ACC112 (cell line): ENCODE data around the gene EIF4E1B.

Experiments used
- H2AFZ ChIP-seq: fragments of 200-600 bp; sonication (generic); one replicate; pipeline ENCODE4 v1.6.0; 2017; ENCODE audit warnings: antibody characterized with exemption, low read length; ENCODE audit not compliant: unreplicated experiment
- H3K27ac ChIP-seq: fragments of 200-600 bp; sonication (generic); 2 replicates; pipeline ENCODE4 v1.5.1; 2014; ENCODE audit warnings: low read depth, mild to moderate bottlenecking, antibody characterized with exemption, low read length, moderate library complexity
- H3K27me3 ChIP-seq: fragments of 200-600 bp; sonication (generic); 2 replicates; pipeline ENCODE4 v1.6.1; 2014; ENCODE audit warnings: mild to moderate bottlenecking, antibody characterized with exemption, low read length, moderate library complexity, mixed read lengths; ENCODE audit not compliant: insufficient read depth
- H3K36me3 ChIP-seq: fragments of 200-600 bp; sonication (generic); 2 replicates; pipeline ENCODE4 v1.6.1; 2016; ENCODE audit warnings: mild to moderate bottlenecking, antibody characterized with exemption, low read length, moderate library complexity, mixed read lengths; ENCODE audit not compliant: insufficient read depth
- H3K4me1 ChIP-seq: fragments of 200-600 bp; sonication (generic); one replicate; pipeline ENCODE4 v1.6.1; 2016; ENCODE audit warnings: low read length, mixed read lengths; ENCODE audit not compliant: insufficient read depth, unreplicated experiment, control insufficient read depth
- H3K4me3 ChIP-seq: fragments of 200-600 bp; sonication (generic); 2 replicates; pipeline ENCODE4 v1.5.1; 2014; ENCODE audit warnings: mild to moderate bottlenecking, low read depth, low read length
- H3K79me2 ChIP-seq: fragments of 200-600 bp; sonication (generic); one replicate; pipeline ENCODE4 v1.6.0; 2016; ENCODE audit warnings: low read length; ENCODE audit not compliant: control insufficient read depth, unreplicated experiment, insufficient read depth

The EIF4E1B gene

GRCh38 chr5:176647843-176648473 is 17.5 kb downstream of the EIF4E1B start:
- H2AFZ ChIP-seq = peak overlapping the region; percentile 47
- H3K36me3 ChIP-seq = no peaks in the 10 kb centered on the region
- no peaks in the 10 kb centered on the region for H3K27me3 ChIP-seq
- no peak overlapping the region for H3K27ac ChIP-seq
- peaks cover 13% of the 10 kb centered on the region for H3K4me1 ChIP-seq
- H3K79me2 ChIP-seq = peaks cover 14% of the 10 kb centered on the region
- peak overlapping the region; percentile 82 for H3K4me3 ChIP-seq

GRCh38 chr5:176648474-176649194 is 18.2 kb downstream of the EIF4E1B start:
- no peaks in the 10 kb centered on the region for H3K36me3 ChIP-seq
- H2AFZ ChIP-seq = peak overlapping the region; percentile 47
- no peaks in the 10 kb centered on the region for H3K27me3 ChIP-seq
- H3K27ac ChIP-seq = no peak overlapping the region
- H3K4me1 ChIP-seq = peaks cover 20% of the 10 kb centered on the region
- peaks cover 14% of the 10 kb centered on the region for H3K79me2 ChIP-seq
- H3K4me3 ChIP-seq = peak overlapping the region; percentile 82

- no peaks in the 10 kb centered on the region for H3K27me3 ChIP-seq
- no peak overlapping the region for H3K27ac ChIP-seq
- H3K4me1 ChIP-seq = peaks cover 22% of the 10 kb centered on the region
- H2AFZ ChIP-seq = no peak overlapping the region
- no peak overlapping the region for H3K4me3 ChIP-seq
- no peaks in the 10 kb centered on the region for H3K36me3 ChIP-seq
- H3K79me2 ChIP-seq = peaks cover 14% of the 10 kb centered on the region
These were observed 19.9 kb downstream of the EIF4E1B start for GRCh38 chr5:176650354-176650884.

GRCh38 chr5:176651472-176651980 is 21.1 kb downstream of the EIF4E1B start:
- no peak overlapping the region for H2AFZ ChIP-seq
- H3K79me2 ChIP-seq = peaks cover 14% of the 10 kb centered on the region
- H3K4me1 ChIP-seq = peaks cover 22% of the 10 kb centered on the region
- H3K27me3 ChIP-seq = no peaks in the 10 kb centered on the region
- H3K27ac ChIP-seq = no peak overlapping the region
- H3K4me3 ChIP-seq = no peak overlapping the region
- no peaks in the 10 kb centered on the region for H3K36me3 ChIP-seq

GRCh38 chr5:176652136-176652535 is 21.7 kb downstream of the EIF4E1B start:
- Histone ChIP-seq H2AFZ (no peak overlapping the region), H3K27ac (no peak overlapping the region), H3K4me1 (peaks cover 19% of the 10 kb centered on the region), H3K27me3 (no peaks in the 10 kb centered on the region), H3K36me3 (no peaks in the 10 kb centered on the region), H3K79me2 (peaks cover 14% of the 10 kb centered on the region), H3K4me3 (no peak overlapping the region)

GRCh38 chr5:176653401-176654385 is 23.2 kb downstream of the EIF4E1B start:
- Histone ChIP-seq H3K27ac (no peak overlapping the region), H2AFZ (no peak overlapping the region), H3K36me3 (no peaks in the 10 kb centered on the region), H3K27me3 (no peaks in the 10 kb centered on the region), H3K79me2 (peaks cover 3% of the 10 kb centered on the region), H3K4me3 (no peak overlapping the region), H3K4me1 (peaks cover 19% of the 10 kb centered on the region)

- H3K4me3 ChIP-seq = no peak overlapping the region
- no peaks in the 10 kb centered on the region for H3K79me2 ChIP-seq
- no peaks in the 10 kb centered on the region for H3K36me3 ChIP-seq
These were observed 24.4 kb downstream of the EIF4E1B start for GRCh38 chr5:176654856-176655255.

GRCh38 chr5:176656467-176656990 is 26.1 kb downstream of the EIF4E1B start:
- H3K27ac ChIP-seq = no peak overlapping the region
- no peaks in the 10 kb centered on the region for H3K36me3 ChIP-seq
- no peak overlapping the region for H2AFZ ChIP-seq

More at GRCh38 chr5:176654856-176655255, 24.4 kb downstream of the EIF4E1B start:
- H3K27me3 ChIP-seq = no peaks in the 10 kb centered on the region
- H2AFZ ChIP-seq = no peak overlapping the region
- peaks cover 23% of the 10 kb centered on the region for H3K4me1 ChIP-seq
- H3K27ac ChIP-seq = no peak overlapping the region

GRCh38 chr5:176658007-176658599 is 27.6 kb downstream of the EIF4E1B start:
- Histone ChIP-seq H3K27me3 (0 out of 2 replicates have a peak, but pooled peaks cover 4% of the 10 kb centered on the region), H3K4me1 (peaks cover 21% of the 10 kb centered on the region), H3K36me3 (no peaks in the 10 kb centered on the region), H3K79me2 (no peaks in the 10 kb centered on the region), H3K27ac (no peak overlapping the region), H2AFZ (no peak overlapping the region), H3K4me3 (peak overlapping the region; percentile 61)

More at GRCh38 chr5:176656467-176656990, 26.1 kb downstream of the EIF4E1B start:
- no peaks in the 10 kb centered on the region for H3K79me2 ChIP-seq
- no peaks in the 10 kb centered on the region for H3K27me3 ChIP-seq
- no peak overlapping the region for H3K4me3 ChIP-seq
- H3K4me1 ChIP-seq = peaks cover 23% of the 10 kb centered on the region
